K562 (cell line): ENCODE results near the gene SAT2. TPM values are rescaled to one million over a fixed set of nuclear protein-coding genes. Genes with fewer than 3 reads are reported as not detected.

Experiments used
- ATAC-seq: fragments of 200-7000 bp; cut with Tn5 transposase; 3 replicates; pipeline ENCODE4 v1.9.1; 2020; ENCODE audit warnings: moderate library complexity
- BruUV-seq: library from RNA; stranded (reverse); fragments of 400-500 nt; replicated peaks from 2 replicates; lab custom pipeline; 2021; lab: Mats Ljungman, UMichigan
- CTCF ChIA-PET: fragments of 300-600 bp; formaldehyde crosslinking; extraction: SDS; loops from one replicate; lab custom pipeline; 2021; ENCODE audit warnings: low intra/inter-chr PET ratio; lab: Yijun Ruan, JAX
- POLR2A ChIA-PET: fragments of 300-600, 350-650 bp; sonication (Branson Sonifier 250); formaldehyde crosslinking; extraction: SDS; loops from one replicate; lab custom pipeline; 2021; ENCODE audit warnings: antibody characterized with exemption, inconsistent platforms; lab: Yijun Ruan, JAX
- DNase-seq, 4 experiments: peaks; one replicate each; pipeline versions ENCODE4 v3.0.0 to v3.0.0-alpha.2; 2011 to 2018; ENCODE audit warnings: low spot score in 3 of 4, mixed read lengths in 3 of 4; ENCODE audit errors: extremely low read depth in 1 of 4
- FAIRE-seq: peaks from 2 replicates; lab custom pipeline; 2011; peaks lifted over from hg19 to GRCh38; lab: Jason Lieb, UNC
- H2AFZ ChIP-seq: 2 replicates; pipeline ENCODE4 v1.6.0; 2011; ENCODE audit warnings: low read depth, low read length, control low read depth, inconsistent platforms
- H3K27ac ChIP-seq: fragments of 200-600 bp; 3 replicates; pipeline ENCODE4 v1.8.0; 2011; ENCODE audit warnings: low read depth, mild to moderate bottlenecking, control low read depth, inconsistent platforms, low read length, moderate library complexity, mixed read lengths; ENCODE audit errors: extremely low read depth
- H3K27me3 ChIP-seq, 2 experiments: fragments of 300-600 bp in 1 of 2; 2 replicates in 1 of 2; 3 replicates in 1 of 2; pipeline versions ENCODE4 v1.6.0 to v1.8.0; 2011; ENCODE audit warnings: inconsistent platforms in 2 of 2, low read length in 2 of 2, mild to moderate bottlenecking in 1 of 2, mixed read lengths in 1 of 2, moderate library complexity in 1 of 2; ENCODE audit not compliant: control insufficient read depth in 2 of 2, insufficient read depth in 2 of 2
- H3K36me3 ChIP-seq: fragments of 300-600 bp; 3 replicates; pipeline ENCODE4 v1.8.0; 2011; ENCODE audit warnings: mild to moderate bottlenecking, low read length, inconsistent platforms; ENCODE audit not compliant: control insufficient read depth, insufficient read depth
- H3K4me1 ChIP-seq, 2 experiments: fragments of 200-600 bp in 1 of 2; replicated peaks in 1 of 2; 2 replicates in 1 of 2; 3 replicates in 1 of 2; pipeline versions ENCODE4 v1.5.1 to v1.8.0; 2011; ENCODE audit warnings: inconsistent platforms in 2 of 2, low read length in 2 of 2, mild to moderate bottlenecking in 1 of 2, mixed read lengths in 1 of 2, moderate library complexity in 1 of 2; ENCODE audit not compliant: control insufficient read depth in 2 of 2, insufficient read depth in 2 of 2
- H3K4me2 ChIP-seq: 2 replicates; pipeline ENCODE4 v1.6.1; 2011; ENCODE audit warnings: low read length, control low read depth, inconsistent platforms, mixed read lengths; ENCODE audit not compliant: insufficient read depth
- H3K4me3 ChIP-seq: fragments of 200-600 bp; sonication (generic), shearing (Covaris generic); 2 replicates; pipeline ENCODE4 v1.5.1; 2016; ENCODE audit warnings: control low read depth, inconsistent platforms
- H3K79me2 ChIP-seq: fragments of 200-600 bp; 3 replicates; pipeline ENCODE4 v1.8.0; 2011; ENCODE audit warnings: low read length, inconsistent platforms; ENCODE audit not compliant: control insufficient read depth, insufficient read depth
- H3K9ac ChIP-seq, 2 experiments: 2 replicates each; pipeline versions ENCODE4 v1.6.0 to v1.6.1; 2011; ENCODE audit warnings: low read depth in 2 of 2, low read length in 2 of 2, control low read depth in 1 of 2, inconsistent platforms in 1 of 2, mild to moderate bottlenecking in 1 of 2, mixed read lengths in 1 of 2; ENCODE audit not compliant: insufficient read depth in 1 of 2
- H3K9me1 ChIP-seq: one replicate; pipeline ENCODE4 v1.6.0; 2011; ENCODE audit warnings: inconsistent platforms, mild to moderate bottlenecking, low read length, moderate library complexity; ENCODE audit not compliant: control insufficient read depth, insufficient read depth
- H3K9me3 ChIP-seq: replicated peaks from 2 replicates; pipeline ENCODE4 v1.5.1; 2011; ENCODE audit warnings: low read depth, low read length, inconsistent platforms; ENCODE audit not compliant: control insufficient read depth, insufficient read depth
- H4K20me1 ChIP-seq: replicated peaks from 2 replicates; pipeline ENCODE4 v1.6.1; 2011; ENCODE audit warnings: low read length, inconsistent platforms, mixed read lengths; ENCODE audit not compliant: control insufficient read depth, insufficient read depth
- MAZ ChIP-seq, 2 experiments: fragments of 450-650 bp in 1 of 2; sonication (generic) in 1 of 2; formaldehyde crosslinking; IDR thresholded peaks in 1 of 2; conservative IDR thresholded peaks in 1 of 2; 2 replicates each; pipeline versions ENCODE4 v1.4.0 to v1.5.0; 2020; ENCODE audit warnings: mild to moderate bottlenecking in 1 of 2, missing genetic modification reagents in 1 of 2
- ZNF76 ChIP-seq: fragments of 250-450 bp; sonication (Bioruptor Pico); IDR thresholded peaks from 2 replicates; pipeline ENCODE4 v1.4.0; 2020; ENCODE audit warnings: mild to moderate bottlenecking, moderate library complexity, borderline replicate concordance
- ZZZ3 ChIP-seq: fragments of 450-650 bp; IDR thresholded peaks from 2 replicates; pipeline ENCODE4 v1.6.1; 2016; ENCODE audit warnings: antibody characterized with exemption, mild to moderate bottlenecking, moderate library complexity
- whole genome bisulfite sequencing: fragments of 100-300 bp; shearing (Covaris generic); methylation state at CpG from one replicate; pipeline ENCODE4 v1.1.6; 2016; ENCODE audit warnings: low coverage, mixed read lengths; ENCODE audit not compliant: insufficient coverage; ENCODE audit errors: missing lambda C conversion rate; 5-methylcytosine and 5-hydroxymethylcytosine counted together
- in situ Hi-C: fragments of 300-500 bp; cut with MboI; formaldehyde crosslinking; loops from 4 replicates; pipeline ENCODE4 v1.15.0; 2018; ENCODE audit warnings: inconsistent platforms, mixed read lengths
- intact Hi-C: fragments of 100-400 bp; cut with micrococcal nuclease; formaldehyde crosslinking; loops from 2 replicates; pipeline ENCODE4 v1.14.2; 2022
- polyA plus RNA-seq, 8 experiments: library from polyadenylated mRNA; depleted of rRNA in 4 of 8; stranded (reverse) in 5 of 8; unstranded in 3 of 8; fragments of >200 nt; fragmentation: Nextera tagmentation in 2 of 8; fragmentation: Illumina TruSeq in 1 of 8; extraction: Ambion mirVana in 2 of 8; extraction: Trizol in 1 of 8; gene quantifications; 2 replicates each; pipeline versions ENCODE4 v1.2.1 to v1.2.3, GENCODE V29; 2011 to 2014; ENCODE audit warnings: inconsistent platforms in 1 of 8, missing spikeins in 1 of 8
- total RNA-seq, 7 experiments: library from RNA; depleted of rRNA in 6 of 7; stranded (reverse); fragments of >200 nt in 6 of 7; fragmentation: Illumina TruSeq in 2 of 7; extraction: Trizol in 2 of 7; gene quantifications; 2 replicates each; pipeline versions ENCODE4 v1.2.1 to v1.2.3, GENCODE V29; 2011 to 2021; ENCODE audit warnings: low replicate concordance in 1 of 7
- TF ChIP-seq, protein P1 (sequence below): fragments of 450-650 bp; formaldehyde crosslinking; IDR thresholded peaks from 2 replicates; pipeline ENCODE4 v1.4.0; 2022; ENCODE audit warnings: missing genetic modification characterization
- TF ChIP-seq, protein P2 (sequence below), 3 experiments: IDR thresholded peaks in 2 of 3; conservative IDR thresholded peaks in 1 of 3; 2 replicates each; pipeline ENCODE4 v1.5.1; 2011 to 2012; ENCODE audit warnings: low read length in 3 of 3, mild to moderate bottlenecking in 3 of 3, control low read depth in 2 of 3, improper control_type of control experiment in 1 of 3, inconsistent platforms in 1 of 3, low read depth in 1 of 3, mixed read lengths in 1 of 3, moderate library complexity in 1 of 3; ENCODE audit not compliant: insufficient read depth in 2 of 3
- TF ChIP-seq, protein P3 (sequence below): fragments of 250-450 bp; sonication (Bioruptor Pico); IDR thresholded peaks from 2 replicates; pipeline ENCODE4 v1.8.0; 2022; ENCODE audit warnings: inconsistent platforms, mild to moderate bottlenecking, moderate library complexity, borderline replicate concordance
- TF ChIP-seq, protein P4 (sequence below): sonication (generic); formaldehyde crosslinking; IDR thresholded peaks from 2 replicates; pipeline ENCODE4 v1.5.0; 2020; ENCODE audit warnings: missing genetic modification reagents

The SAT2 gene
- total and polyA plus RNA-seq, 9 of the 15 experiments (the other 6 are each of a cell fraction or from before 2014, with no cell fraction given): 2.0 to 8.0 (median 5.3) TPM

GRCh38 chr17:7636163-7636562 is 8.5 kb upstream of the SAT2 start:
- POLR2A ChIA-PET: interaction anchor here (3.4 kb wide), 1 partner anchor 51 kb away, joined by 21 read pairs; the partner anchor contains the start of gene TP53
- intact Hi-C loops (no loop called here), in situ Hi-C loops (no loop called here)
- Histone ChIP-seq H3K4me2 (no peak overlapping the region), H2AFZ (no peak overlapping the region), H3K9ac (no peak overlapping the region), H3K36me3 (no peaks in the 10 kb centered on the region), H3K27ac (no peak overlapping the region), H3K4me1 (peaks cover 0 to 3% of the 10 kb centered on the region in 2 experiments; a peak in 2 of 5 replicates)
- no peak for TF ChIP-seq ZNF76 (CRISPR knock-in tag)
- TF ChIP-seq, all 486 proteins: peak for 0
- DNase-seq (no peak), FAIRE-seq (no peak), ATAC-seq (no peak)
- Histone ChIP-seq H3K4me3 (no peak overlapping the region), H3K9me1 (no peaks in the 10 kb centered on the region), H3K27me3 (no peaks in the 10 kb centered on the region), H3K79me2 (no peaks in the 10 kb centered on the region), H3K9me3 (no peaks in the 10 kb centered on the region; the same call in 1 of the 2 replicates), H4K20me1 (no peaks in the 10 kb centered on the region)
- CTCF ChIA-PET: no interaction called here
- BruUV-seq: no TSS peak
- 34% methylated on average over 3 of the region's 5 CpGs for WGBS

DNA sequence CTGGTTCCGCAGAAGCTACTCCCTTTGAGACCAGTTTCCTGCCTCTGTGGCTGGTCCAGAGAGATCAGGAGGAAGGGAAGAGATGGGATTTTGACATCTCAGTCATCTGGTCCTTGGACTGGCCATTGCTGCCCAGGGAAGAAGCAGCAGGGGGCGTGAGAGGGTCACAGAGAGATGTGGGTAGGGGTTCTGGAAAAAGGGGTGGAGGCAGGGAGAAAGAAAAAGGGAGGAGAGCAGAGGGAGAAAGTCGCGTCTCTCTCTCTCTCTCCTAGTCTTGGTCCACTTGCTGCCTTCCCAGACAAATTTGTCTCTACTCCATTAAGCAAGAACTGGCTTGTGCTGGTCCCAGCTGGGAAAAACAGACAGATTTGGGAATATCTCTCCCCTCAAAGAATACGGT is 6.8 kb upstream of the SAT2 start:
- Histone ChIP-seq H4K20me1 (no peaks in the 10 kb centered on the region), H3K9ac (peak overlapping the region in 1 of 2 experiments; percentile 28; a peak in 1 of 4 replicates), H3K27me3 (no peaks in the 10 kb centered on the region), H2AFZ (peak overlapping the region; percentile 59), H3K79me2 (no peaks in the 10 kb centered on the region), H3K4me2 (peak overlapping the region; percentile 41; the same call in 1 of the 2 replicates), H3K4me1 (peaks cover 0 to 8% of the 10 kb centered on the region in 2 experiments; a peak in 3 of 5 replicates), H3K36me3 (no peaks in the 10 kb centered on the region), H3K27ac (no peak overlapping the region), H3K4me3 (no peak overlapping the region), H3K9me3 (no peaks in the 10 kb centered on the region), H3K9me1 (no peaks in the 10 kb centered on the region)
- no TSS peak for BruUV-seq
- ChIA-PET CTCF (interaction anchor here (1.1 to 2.9 kb wide), 3 partner anchors 39 to 84 kb away, joined by 4 to 18 read pairs (median 5); partner anchors contain the start of genes DNAH2, TP53 and WRAP53), POLR2A (interaction anchor here (1.2 to 3.4 kb wide), 2 partner anchors 16 to 52 kb away, joined by 4 to 21 read pairs; partner anchors contain the start of genes ATP1B2 and TP53)
- peak; percentile 70 to 79 (median 74) for DNase-seq
- intact Hi-C loops (loop anchor here (1.0 kb wide), 2 partner anchors 54 to 83 kb away; partner anchors contain the start of genes DNAH2 and WRAP53), in situ Hi-C loops (loop anchor here (5.0 kb wide), 1 partner anchor 53 kb away; the partner anchor contains the start of genes TP53 and WRAP53)
- ATAC-seq: peak; percentile 88
- FAIRE-seq: peak; percentile 71
- WGBS: 11% methylated on average over 3 of the region's 5 CpGs
- TF ChIP-seq, protein P1, sequence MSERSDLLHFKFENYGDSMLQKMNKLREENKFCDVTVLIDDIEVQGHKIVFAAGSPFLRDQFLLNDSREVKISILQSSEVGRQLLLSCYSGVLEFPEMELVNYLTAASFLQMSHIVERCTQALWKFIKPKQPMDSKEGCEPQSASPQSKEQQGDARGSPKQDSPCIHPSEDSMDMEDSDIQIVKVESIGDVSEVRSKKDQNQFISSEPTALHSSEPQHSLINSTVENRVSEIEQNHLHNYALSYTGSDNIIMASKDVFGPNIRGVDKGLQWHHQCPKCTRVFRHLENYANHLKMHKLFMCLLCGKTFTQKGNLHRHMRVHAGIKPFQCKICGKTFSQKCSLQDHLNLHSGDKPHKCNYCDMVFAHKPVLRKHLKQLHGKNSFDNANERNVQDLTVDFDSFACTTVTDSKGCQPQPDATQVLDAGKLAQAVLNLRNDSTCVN (CRISPR knock-in tag): no peak
- TF ChIP-seq ZZZ3 (no peak), MAZ (CRISPR knock-in tag; conservative IDR thresholded peaks at IDR 0.05 in 1 of 2, IDR thresholded peaks at IDR 0.05 in 1 of 2) (peak in 1 of 2 experiments; percentile 60; a peak in 2 of 4 replicates)
- TF ChIP-seq, protein P2, sequence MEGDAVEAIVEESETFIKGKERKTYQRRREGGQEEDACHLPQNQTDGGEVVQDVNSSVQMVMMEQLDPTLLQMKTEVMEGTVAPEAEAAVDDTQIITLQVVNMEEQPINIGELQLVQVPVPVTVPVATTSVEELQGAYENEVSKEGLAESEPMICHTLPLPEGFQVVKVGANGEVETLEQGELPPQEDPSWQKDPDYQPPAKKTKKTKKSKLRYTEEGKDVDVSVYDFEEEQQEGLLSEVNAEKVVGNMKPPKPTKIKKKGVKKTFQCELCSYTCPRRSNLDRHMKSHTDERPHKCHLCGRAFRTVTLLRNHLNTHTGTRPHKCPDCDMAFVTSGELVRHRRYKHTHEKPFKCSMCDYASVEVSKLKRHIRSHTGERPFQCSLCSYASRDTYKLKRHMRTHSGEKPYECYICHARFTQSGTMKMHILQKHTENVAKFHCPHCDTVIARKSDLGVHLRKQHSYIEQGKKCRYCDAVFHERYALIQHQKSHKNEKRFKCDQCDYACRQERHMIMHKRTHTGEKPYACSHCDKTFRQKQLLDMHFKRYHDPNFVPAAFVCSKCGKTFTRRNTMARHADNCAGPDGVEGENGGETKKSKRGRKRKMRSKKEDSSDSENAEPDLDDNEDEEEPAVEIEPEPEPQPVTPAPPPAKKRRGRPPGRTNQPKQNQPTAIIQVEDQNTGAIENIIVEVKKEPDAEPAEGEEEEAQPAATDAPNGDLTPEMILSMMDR (IDR thresholded peaks at IDR 0.05 in 2 of 3, conservative IDR thresholded peaks at IDR 0.05 in 1 of 3; ENCODE audit: insufficient read depth in 2 of 3, low read depth in 1 of 3, low read length in 3 of 3): peak; percentile 74 to 86 (median 74)
- TF ChIP-seq, protein P3, sequence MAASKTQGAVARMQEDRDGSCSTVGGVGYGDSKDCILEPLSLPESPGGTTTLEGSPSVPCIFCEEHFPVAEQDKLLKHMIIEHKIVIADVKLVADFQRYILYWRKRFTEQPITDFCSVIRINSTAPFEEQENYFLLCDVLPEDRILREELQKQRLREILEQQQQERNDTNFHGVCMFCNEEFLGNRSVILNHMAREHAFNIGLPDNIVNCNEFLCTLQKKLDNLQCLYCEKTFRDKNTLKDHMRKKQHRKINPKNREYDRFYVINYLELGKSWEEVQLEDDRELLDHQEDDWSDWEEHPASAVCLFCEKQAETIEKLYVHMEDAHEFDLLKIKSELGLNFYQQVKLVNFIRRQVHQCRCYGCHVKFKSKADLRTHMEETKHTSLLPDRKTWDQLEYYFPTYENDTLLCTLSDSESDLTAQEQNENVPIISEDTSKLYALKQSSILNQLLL: no peak
- TF ChIP-seq, protein P4, sequence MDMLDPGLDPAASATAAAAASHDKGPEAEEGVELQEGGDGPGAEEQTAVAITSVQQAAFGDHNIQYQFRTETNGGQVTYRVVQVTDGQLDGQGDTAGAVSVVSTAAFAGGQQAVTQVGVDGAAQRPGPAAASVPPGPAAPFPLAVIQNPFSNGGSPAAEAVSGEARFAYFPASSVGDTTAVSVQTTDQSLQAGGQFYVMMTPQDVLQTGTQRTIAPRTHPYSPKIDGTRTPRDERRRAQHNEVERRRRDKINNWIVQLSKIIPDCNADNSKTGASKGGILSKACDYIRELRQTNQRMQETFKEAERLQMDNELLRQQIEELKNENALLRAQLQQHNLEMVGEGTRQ: no peak
